ENCODE results near the gene TENT5A. TPM values are rescaled to one million over a fixed set of nuclear protein-coding genes. Genes with fewer than 3 reads are reported as not detected.

Gene TENT5A
- total RNA-seq, 1 experiment from 2014 or later: 1.7 TPM

GRCh38 chr6:81731814-81732213 lies 20.7 kb downstream of the TENT5A start:
- no peaks in the 10 kb centered on the region for H3K27me3 ChIP-seq (ENCODE audit: control insufficient read depth, insufficient read depth, low read length)
- TF ChIP-seq, protein P1, sequence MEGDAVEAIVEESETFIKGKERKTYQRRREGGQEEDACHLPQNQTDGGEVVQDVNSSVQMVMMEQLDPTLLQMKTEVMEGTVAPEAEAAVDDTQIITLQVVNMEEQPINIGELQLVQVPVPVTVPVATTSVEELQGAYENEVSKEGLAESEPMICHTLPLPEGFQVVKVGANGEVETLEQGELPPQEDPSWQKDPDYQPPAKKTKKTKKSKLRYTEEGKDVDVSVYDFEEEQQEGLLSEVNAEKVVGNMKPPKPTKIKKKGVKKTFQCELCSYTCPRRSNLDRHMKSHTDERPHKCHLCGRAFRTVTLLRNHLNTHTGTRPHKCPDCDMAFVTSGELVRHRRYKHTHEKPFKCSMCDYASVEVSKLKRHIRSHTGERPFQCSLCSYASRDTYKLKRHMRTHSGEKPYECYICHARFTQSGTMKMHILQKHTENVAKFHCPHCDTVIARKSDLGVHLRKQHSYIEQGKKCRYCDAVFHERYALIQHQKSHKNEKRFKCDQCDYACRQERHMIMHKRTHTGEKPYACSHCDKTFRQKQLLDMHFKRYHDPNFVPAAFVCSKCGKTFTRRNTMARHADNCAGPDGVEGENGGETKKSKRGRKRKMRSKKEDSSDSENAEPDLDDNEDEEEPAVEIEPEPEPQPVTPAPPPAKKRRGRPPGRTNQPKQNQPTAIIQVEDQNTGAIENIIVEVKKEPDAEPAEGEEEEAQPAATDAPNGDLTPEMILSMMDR (IDR thresholded peaks at IDR 0.05): no peak
- TF ChIP-seq TCF7L2 (IDR thresholded peaks at IDR 0.05; ENCODE audit: low read depth, low read length) (no peak), SIN3A (IDR thresholded peaks at IDR 0.05; ENCODE audit: borderline replicate concordance, insufficient read depth, low read depth, low read length) (no peak), REST (IDR thresholded peaks at IDR 0.05; ENCODE audit: insufficient read depth in 1 of 2, low read depth in 2 of 2, low read length in 1 of 2) (no peak), POLR2AphosphoS5 (IDR thresholded peaks at IDR 0.05; ENCODE audit: low read depth, low read length) (no peak)
- no TSS peak for BruUV-seq (replicated peaks)
- no peaks in the 10 kb centered on the region for H3K9me3 ChIP-seq (ENCODE audit: control insufficient read depth, insufficient read depth, low read depth, low read length)
- H3K36me3 ChIP-seq (ENCODE audit: control insufficient read depth, insufficient read depth, low read length): no peaks in the 10 kb centered on the region
- intact Hi-C loops (cut with micrococcal nuclease; ENCODE audit: unreplicated experiment) (no loop called here), in situ Hi-C loops (cut with HindIII; ENCODE audit: low pct_unique_long_range_greater_than_20kb, low sequenced_read_pairs) (no loop called here)
- ChIA-PET POLR2A (no interaction called here), CTCF (interaction anchor here (0.6 kb wide), 1 partner anchor 368 kb away, joined by 6 read pairs; no protein-coding TSS in a partner anchor)
- H3K4me3 ChIP-seq (ENCODE audit: low read depth in 2 of 2, low read length in 2 of 2): no peak overlapping the region
- DNase-seq (ENCODE audit: low read depth, low spot score): no peak
- H3K4me1 ChIP-seq (ENCODE audit: control insufficient read depth, insufficient read depth, low read length): no peaks in the 10 kb centered on the region
- no peak overlapping the region for H3K27ac ChIP-seq (ENCODE audit: low read length)
- no peak for ATAC-seq

- H3K36me3 ChIP-seq (ENCODE audit: control insufficient read depth, insufficient read depth, low read length): no peaks in the 10 kb centered on the region
- H3K4me3 ChIP-seq (ENCODE audit: low read depth in 2 of 2, low read length in 2 of 2): no peak overlapping the region
- DNase-seq (ENCODE audit: low read depth, low spot score) (no peak), ATAC-seq (no peak)
- H3K4me1 ChIP-seq (ENCODE audit: control insufficient read depth, insufficient read depth, low read length): no peaks in the 10 kb centered on the region
- in situ Hi-C loops (cut with HindIII; ENCODE audit: low pct_unique_long_range_greater_than_20kb, low sequenced_read_pairs) (no loop called here), intact Hi-C loops (cut with micrococcal nuclease; ENCODE audit: unreplicated experiment) (no loop called here)
- no TSS peak for BruUV-seq (replicated peaks)
- H3K9me3 ChIP-seq (ENCODE audit: control insufficient read depth, insufficient read depth, low read depth, low read length): no peaks in the 10 kb centered on the region
- ChIA-PET CTCF (no interaction called here), POLR2A (no interaction called here)
- no peaks in the 10 kb centered on the region for H3K27me3 ChIP-seq (ENCODE audit: control insufficient read depth, insufficient read depth, low read length)
- H3K27ac ChIP-seq (ENCODE audit: low read length): no peak overlapping the region
- TF ChIP-seq POLR2AphosphoS5 (IDR thresholded peaks at IDR 0.05; ENCODE audit: low read depth, low read length) (no peak), REST (IDR thresholded peaks at IDR 0.05; ENCODE audit: insufficient read depth in 1 of 2, low read depth in 2 of 2, low read length in 1 of 2) (no peak), TCF7L2 (IDR thresholded peaks at IDR 0.05; ENCODE audit: low read depth, low read length) (no peak), SIN3A (IDR thresholded peaks at IDR 0.05; ENCODE audit: borderline replicate concordance, insufficient read depth, low read depth, low read length) (no peak)
- TF ChIP-seq, protein P1 (IDR thresholded peaks at IDR 0.05): no peak
These were observed 24.5 kb downstream of the TENT5A start for GRCh38 chr6:81727876-81728517.

All from Panc1 (cell line).